Islet of Langerhans (tissue), 1 donor: ENCODE measurements around the gene FHIP1A.
A peak's percentile ranks its signal among the peaks of the same experiment; 100 is the strongest.
"Not testable (repeated sequence)": the region's sequence is repeated elsewhere in the genome, so short reads cannot be mapped to it uniquely, and the experiment has no call there.

Source experiments
- FAIRE-seq: peaks from one replicate; lab custom pipeline; 2011; peaks lifted over from hg19 to GRCh38; lab: Jason Lieb, UNC

Gene FHIP1A

DNA sequence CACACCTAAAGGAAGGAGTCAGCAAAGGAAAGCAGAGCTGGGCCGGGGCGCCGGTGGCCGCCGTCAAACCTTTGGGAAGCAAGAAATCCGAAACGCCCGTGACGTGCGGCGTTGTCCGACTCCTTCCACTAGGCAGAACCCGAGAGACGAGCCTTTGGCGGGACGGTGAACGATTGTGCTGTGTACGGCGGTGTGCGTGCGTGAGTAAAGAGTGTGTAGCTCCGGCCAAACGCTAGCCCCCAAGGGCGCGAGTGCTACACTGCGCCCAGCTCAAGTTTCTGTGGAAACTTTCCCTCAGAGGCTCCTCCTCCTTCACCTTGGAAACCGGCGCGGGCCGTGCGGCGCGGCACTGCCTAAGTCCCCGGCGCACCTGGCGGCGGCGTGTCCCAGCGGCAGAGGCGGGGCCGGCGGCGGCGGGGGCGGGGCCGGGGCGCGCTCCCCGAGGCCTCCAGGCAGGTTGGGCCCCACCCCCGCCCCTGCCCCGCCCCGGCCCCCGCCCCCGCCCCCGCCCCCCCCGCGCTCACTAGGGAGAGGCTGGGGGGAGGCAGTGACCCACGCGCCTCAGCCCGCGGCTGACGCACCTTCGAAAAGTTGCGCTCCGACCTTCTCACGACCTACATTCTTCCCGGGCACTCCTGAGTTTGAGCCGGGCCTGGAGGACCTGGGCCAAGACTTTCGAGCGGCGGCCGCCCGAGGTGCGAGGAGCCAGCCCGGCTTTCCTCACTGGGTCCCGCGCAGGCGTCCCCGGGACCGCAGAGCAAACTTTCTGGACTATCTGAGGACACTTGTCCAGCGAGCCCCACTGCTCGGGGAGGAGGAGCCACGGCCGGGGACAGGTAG, at the start of gene FHIP1A:
FHIP1A (plus strand) TSS at position 547 of the 840 bp plus-strand sequence. CDS start 157,084 bp downstream, outside the sequence.
- no peak for FAIRE-seq

DNA sequence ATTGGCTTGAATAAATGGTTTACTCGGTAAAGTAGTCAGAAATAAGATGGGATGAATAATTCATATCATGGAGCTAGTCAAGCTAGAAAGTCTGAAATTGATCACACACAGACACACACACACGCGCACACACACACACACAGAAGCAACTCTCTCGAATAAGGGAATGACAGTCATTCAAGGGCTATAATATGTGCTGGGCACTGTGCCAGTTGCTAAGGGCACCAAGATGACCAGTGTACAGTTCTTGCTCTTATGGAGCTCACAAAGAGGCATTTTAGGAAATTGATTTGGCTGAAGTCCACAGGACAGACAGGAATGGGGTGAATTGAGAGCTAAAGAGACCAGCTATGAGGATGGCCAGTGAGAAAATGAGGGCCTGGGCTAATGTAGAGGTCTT, 49.4 kb upstream of the FHIP1A start:
- FAIRE-seq: no peak

DNA sequence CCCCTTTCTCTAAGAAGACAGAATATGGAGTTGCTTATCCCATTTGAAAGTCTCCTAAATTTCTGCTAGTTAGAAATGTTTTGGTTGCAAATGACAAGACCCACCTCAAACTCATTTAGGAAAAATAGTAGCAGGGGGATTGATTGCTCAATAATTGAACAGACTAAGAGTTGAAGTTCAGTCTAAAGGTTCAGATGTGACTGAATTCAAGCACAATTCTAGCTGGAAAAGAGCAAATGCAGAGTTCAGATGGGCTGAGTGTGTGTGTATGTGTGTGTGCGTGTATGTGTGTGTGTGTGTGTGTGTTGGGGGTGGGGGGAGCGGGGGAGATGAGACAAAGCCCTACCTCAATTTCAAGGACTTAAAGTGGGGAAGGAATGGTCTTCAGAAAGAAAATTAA, 47.9 kb upstream of the FHIP1A start:
- FAIRE-seq: no peak

DNA sequence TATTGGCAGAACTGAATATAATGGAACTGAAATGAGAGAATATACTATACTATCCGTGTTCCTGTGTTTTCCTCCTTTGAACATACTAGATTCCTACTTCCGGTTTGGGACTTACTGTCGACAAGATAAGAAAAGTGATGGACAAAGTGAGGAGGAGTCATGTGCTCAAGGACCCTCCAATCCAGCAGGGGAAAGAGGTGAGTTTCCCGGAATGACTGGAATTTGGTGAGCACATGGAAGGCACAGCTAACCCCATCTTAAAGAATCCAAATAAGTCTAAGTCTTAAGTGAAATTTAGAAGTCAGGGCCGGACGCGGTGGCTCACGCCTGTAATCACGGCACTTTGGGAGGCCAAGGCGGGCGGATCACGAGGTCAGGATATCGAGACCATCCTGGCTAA, 47.0 kb upstream of the FHIP1A start:
- no peak for FAIRE-seq

DNA sequence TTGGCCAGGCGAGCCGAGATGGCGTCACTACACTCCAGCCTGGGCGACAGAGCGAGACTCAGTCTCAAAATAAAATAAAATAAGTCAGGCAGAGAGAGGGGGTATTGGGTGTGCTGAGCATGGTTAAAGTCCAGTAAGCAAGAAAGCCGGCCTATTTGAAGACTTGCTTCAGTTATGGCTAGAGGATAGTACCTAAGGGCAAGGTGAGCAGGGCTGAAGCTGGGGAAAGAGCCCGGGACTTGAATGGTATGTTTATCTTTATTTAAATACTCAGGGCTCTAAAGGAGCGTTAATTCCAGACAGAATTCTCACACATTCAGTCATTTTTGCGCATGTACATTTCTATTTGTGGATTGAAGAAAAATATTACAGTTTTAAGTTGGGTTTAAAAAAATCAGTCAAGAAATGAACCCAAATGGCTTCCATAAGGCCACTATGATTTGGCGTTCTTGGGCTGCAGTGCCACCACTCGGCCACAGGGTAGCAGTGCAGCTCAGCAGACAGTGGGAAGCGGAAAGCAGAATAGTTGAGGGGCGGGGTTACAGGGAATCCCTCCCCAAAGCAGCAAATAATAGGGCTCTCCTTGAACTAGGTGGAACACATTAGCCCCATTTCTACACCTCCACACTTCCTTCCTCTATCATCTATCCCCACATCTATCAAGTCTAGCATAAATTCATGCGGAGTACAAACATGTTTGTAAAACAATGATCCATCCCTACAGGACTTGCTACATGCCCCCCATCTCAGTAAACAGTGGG, 46.4 kb upstream of the FHIP1A start:
- peak; percentile 78 for FAIRE-seq

DNA sequence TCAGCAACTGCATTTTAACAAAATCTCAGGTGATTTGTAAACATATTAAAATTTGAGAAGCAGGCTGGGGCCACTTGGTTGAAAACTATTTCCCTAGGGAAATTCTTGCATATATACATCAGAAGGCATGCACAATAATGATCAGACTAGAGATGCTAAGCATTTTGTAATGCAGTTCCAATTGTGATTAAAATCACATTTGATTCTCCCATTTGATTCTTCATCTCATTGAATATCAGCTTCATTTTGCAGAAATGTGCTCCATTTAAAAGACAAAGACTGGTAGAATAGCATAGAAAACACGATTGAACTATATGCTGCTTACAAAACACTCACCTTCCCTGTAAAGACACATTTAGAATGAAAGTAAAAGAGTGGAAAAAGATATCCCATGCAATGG, 32.4 kb upstream of the FHIP1A start:
- FAIRE-seq: no peak

DNA sequence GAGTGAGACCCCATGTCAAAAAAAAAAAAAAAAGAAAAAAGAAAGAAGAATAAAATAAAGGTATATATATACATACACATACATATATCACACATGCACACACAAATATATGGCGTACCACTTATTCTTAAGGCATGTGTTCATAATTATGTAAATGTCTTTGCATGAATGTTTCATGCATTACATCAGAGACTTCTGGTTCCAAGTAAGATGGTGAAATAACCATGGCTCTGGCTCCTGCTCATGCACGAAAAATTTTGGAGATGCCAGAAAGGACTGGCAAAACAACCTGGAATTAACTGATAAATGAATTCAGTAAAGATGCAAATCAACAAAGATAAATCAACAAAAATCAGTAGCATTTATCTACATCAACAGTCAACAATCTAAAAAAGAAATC, 19.7 kb upstream of the FHIP1A start:
- no peak for FAIRE-seq

DNA sequence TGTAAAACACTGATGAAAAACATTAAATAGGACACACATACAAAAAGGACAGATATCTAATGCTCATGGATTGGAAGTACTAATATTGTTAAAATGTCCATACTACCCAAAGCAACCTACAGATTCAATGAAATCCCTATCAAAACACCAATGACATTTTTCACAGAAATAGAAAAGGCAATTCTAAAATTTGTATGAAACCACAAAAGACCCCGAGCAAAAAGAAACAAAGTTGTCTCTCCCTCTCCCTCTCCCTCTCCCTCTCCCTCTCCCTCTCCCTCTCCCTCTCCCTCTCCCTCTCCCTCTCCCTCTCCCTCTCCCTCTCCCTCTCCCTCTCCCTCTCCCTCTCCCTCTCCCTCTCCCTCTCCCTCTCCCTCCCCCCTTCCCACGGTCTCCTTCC, 19.2 kb upstream of the FHIP1A start:
- FAIRE-seq: not testable (repeated sequence)

DNA sequence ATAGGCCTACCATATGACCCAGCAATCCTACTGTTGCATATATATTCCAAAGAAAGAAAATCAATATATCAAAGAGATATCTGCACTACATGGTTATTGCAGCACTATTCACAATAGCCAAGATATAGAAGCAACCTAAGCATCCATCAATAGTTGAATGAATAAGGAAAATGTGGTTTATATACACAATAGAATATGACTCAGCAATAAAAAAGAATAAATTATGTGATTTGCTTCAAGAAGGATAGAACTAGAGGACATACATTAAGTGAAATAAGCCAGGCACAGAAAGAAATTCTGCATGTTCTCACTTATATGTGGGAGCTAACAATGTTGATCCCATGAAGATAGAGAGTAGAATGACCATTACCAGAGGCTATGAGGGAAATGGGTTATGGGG, 13.1 kb upstream of the FHIP1A start:
- FAIRE-seq: no peak

DNA sequence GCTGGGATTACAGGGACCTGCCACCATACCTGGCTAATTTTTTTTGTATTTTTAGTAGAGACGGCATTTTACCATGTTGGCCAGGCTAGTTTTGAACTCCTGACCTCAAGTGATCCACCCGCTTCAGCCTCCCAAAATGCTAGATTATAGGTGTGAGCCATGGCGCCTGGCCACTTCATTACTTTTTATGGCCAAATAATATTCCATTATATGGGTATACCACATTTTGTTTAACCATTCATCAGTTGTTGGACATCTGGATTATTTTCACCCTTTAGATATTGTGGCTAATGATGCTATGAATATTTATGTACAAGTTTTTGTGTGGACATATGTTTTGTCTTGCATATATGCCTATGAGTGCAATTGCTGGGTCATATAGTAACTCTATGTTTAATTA, 8.6 kb upstream of the FHIP1A start:
- FAIRE-seq: no peak

DNA sequence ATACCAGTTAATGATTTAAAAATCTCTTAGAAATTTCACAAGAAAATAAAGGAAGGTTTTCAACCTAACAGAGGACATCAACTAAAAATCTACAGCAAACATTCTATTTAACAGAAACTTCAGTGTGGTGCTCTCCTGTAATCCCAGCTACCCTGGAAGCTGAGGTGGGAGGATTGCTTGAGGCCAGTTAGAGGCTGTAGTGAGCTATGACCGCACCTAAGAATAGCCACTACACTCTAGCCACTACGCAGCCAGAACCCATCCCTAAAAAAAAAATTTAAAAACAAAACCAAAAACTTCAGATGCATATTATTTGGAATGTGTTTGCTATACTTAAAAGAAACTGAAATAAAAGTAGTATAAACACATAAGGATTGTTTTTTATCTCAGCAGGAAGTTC, 7.2 kb upstream of the FHIP1A start:
- no peak for FAIRE-seq

DNA sequence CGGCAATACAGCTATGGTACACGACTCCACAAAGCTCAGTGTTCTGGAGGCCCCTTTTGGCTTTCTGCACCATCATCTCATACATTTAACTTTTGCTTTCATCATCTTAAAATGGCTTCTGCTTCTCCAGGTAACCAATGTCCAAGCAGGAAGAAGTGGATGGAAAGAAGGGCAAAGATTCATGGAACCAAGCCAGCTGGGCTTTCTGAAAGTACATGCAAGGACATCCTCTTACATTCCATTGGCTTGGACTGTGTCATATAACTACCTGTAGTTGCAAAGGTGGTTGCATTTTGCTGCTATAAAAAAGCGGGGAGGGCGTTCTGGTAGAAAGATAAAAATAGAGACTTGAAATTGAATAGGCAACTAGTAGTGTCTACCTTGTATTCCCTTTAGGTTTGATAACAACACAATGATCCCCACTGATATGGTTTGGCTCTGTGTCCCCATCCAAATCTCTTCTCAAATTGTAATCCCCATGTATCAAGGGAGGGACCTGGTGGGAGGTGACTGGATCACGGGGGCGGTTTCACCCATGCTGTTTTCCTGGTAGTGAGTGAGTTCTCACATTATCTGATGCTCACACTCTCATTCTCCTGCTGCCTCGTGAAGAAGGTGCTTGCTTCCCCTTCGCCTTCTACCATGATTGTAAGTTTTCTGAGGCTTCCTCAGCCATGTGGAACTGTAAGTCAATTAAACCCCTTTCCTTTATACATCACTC, 6.7 kb upstream of the FHIP1A start:
- FAIRE-seq: no peak

DNA sequence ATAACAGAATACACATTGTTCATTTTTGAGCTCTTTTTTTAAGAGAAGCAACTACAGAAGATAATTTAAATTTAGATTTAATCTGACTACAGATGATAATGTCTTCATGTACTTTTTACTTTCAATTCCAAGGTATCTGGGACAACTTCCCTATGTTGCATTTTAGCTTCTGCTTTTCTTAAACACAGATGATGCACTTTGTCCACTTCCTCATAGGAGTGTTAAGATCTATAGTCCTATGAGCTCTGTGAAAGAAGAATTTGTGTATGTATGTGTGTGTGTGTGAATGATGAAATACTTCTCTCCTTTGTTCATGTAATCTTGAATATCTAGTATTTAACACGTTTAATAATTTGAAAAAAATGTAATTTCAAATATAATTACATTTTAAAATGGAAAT, 5.3 kb upstream of the FHIP1A start:
- no peak for FAIRE-seq

DNA sequence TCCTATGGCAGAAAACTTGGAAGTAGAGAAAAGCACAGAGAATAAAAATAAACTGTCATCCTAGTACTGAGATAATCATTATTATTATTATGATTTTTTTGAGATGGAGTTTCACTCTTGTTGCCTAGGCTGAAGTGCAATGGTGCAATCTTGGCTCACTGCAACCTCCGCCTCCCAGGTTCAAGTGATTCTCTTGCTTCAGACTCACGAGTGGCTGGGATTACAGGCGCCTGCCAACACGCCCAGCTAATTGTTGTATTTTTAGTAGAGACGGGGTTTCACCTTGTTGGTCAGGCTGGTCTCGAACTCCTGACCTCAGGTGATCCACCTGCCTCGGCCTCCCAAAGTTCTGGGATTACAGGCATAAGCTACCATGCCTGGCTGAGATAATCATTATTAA, 4.2 kb upstream of the FHIP1A start:
- FAIRE-seq: not testable (repeated sequence)

DNA sequence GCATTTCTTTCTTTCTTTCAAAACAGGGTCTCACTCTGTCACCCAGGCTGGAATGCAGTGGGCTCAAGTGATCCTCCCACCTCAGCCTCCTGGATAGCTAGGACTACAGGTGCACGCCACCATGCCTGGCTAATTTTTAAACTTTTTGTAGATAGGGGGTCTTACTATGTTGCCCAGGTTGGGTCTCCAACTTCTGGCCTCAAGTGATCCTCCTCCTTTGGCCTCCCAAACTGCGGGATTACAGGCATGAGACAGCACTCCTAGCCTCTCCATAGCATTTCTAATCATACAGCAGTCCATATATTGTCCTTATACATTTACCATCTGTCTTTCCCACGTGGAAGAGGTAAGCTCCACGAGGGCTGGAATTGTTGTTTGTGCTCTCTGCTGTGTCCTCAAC, 2.0 kb upstream of the FHIP1A start:
- no peak for FAIRE-seq

DNA sequence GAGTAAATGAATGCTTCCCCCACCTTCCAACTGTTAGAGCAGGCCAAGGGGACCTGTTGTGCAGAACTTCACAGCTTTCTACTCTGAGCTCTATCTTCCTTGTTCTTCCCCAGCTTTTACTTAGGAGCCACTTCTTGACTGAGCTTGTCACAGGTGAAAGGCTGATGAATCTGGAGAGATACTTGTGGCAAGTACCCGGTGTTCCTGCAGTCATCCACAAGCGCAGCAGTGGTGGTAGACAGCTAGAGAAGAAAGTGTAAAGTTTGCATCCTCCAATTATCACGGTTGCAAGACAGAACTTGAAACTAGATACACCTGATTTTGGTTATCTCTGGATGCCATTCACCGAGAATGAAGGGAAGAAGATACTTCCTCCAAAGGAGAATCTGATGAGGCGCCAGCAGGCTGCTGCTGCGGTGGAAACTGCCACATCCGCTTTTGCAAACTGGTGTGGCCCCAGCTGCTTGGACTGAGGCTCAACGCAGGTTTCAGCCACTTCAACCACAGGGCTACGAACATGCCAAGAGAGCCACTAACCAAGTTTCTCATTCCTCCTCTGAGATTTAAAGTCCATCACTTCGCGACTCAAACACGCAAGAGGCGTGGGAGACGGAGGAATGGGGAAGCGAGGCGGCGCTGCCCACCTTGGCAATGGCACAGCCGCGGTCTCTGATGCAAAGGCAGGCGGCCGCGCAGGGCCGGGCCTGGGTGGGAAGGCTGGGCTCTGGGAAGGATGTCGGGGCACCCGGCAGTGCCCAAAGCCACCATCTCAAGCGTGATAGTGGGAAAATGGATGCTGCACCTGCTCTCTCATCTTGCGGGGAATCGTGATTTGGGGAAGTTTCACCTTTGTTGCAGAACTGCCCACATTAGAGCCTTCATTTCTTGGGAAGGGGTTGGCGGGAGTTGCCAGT, 1.3 kb upstream of the FHIP1A start:
- no peak for FAIRE-seq

DNA sequence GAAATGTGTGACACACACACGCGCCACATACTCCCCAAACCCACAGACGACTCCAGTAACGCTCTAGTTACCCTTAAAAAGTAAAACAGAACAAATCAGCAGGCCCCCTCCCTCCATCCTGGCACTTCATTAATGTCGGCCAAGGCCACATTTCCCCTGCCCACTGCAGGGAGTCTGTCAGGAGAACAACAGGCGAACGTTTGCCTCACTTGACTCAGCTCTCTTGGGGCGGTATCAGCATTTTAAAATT, 671 bp upstream of the FHIP1A start:
- FAIRE-seq: no peak

DNA sequence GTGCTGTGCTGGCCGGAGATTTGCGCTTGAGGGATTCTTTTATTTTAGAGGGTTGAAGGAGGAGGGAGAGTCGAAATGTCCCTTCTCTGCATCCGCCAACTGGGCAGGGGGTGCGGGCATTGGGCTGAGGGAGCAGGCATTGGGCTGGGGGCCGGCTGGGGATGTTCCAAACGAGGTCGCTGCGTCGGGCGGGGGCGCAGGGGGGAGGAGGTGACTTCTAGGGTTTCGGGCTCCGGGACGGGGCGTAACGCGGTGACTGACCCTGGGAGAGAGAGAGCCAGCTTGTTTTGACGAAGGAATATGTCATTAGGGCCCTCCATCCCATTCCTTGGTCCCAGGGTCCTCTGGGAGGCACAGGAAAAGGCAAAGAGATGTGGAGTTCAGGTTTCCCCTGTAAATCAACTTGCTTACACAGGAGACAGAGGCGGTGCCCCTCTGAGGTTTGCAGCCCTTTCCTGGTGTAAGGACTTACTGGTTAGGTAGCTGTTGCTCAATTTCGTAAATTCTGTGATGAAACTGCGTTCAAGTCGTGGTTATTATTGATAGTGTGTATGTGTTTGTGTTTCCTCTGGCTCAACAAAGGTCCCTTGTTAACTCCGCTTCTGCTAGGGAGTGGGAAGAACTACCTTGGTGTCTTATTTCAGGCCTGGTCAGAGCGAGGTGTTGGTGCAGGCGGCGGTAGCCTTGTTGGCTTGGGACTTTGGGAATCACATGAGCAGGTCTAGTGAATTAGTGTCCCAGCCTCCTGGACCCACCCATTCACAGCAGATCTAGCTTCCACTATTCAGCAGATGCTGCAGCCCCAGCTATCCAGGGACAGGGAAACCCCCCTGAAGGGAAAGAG, 716 bp downstream of the FHIP1A start:
- no peak for FAIRE-seq

DNA sequence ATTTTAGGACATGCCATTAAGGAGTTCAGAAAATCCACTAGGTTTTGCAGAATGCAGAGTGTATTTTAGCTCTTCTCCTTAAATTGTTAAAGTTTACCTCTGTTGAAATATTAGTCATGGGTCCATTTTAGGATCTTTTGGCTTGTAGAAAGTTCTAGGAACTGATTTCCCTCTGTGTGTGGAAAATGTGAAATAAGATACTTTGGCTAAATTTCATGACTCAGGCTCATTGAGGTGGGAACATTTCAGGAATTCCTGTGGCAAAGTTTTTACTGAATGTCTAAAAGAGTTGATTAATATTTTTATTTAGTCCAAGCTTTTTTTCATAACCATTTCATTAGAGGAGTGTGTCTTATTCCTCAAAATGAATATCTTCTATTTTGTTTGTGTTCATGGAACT, 7.0 kb downstream of the FHIP1A start:
- peak; percentile 9 for FAIRE-seq

DNA sequence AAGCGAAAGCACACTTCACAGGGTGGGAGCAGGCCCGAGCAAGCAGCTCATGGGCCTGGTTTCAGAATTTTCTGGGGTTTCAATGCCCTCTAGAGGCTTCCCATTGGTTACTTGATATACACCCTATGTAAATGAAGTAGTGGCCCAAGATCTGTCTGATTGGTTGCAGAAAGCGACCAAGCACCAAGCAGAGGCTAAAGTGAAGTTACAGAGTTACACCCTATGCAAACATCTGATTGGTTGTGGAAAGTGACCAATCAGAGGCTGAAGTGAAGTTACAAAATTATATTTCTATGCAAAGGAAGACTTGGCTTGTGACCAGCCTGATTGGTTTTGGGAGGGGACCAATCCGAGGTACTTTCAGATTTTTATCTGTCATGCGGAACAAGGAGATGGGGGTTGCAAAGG, 8.2 kb downstream of the FHIP1A start:
- no peak for FAIRE-seq

DNA sequence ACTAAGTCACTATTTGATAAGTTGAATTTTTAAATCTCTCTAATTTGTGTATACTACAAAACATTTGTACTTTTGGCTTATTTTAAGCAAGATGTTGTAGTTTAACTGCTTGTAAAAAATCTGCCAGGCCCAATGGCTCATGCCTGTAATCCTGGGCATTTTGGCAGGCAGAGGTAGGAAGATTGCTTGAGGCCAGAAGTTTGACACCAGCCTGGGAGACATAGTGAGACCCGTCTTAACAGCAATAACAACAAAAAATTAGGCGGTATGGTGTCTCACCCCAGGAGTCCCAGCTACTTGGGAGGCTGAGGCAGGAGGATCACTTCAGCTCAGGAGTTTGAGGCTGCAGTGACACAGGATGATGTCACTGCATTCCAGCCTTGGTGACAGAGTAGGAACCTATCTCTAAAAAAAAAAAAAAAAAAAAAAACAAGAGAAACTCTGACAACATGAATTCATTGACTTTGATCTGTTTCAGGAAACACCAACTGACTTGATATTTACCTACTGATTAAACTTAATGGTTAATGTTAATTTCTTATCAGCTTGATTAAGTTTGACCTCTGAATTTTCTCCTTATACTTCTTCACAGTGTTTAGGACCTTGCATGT, 8.9 kb downstream of the FHIP1A start:
- FAIRE-seq: no peak
